GM23338 (cell line): ENCODE measurements around the gene EEF1E1.

Experiments
- CREB1 ChIP-seq: fragments of 250-450 bp; sonication (Bioruptor Pico); IDR thresholded peaks from 2 replicates; pipeline ENCODE4 v1.5.0; 2020; ENCODE audit warnings: low read depth, mild to moderate bottlenecking, moderate library complexity
- EZH2 ChIP-seq: fragments of 200-600 bp; sonication (generic); IDR thresholded peaks from one replicate; pipeline ENCODE4 v1.8.0; 2017; ENCODE audit warnings: antibody characterized with exemption, mild to moderate bottlenecking, low read depth; ENCODE audit not compliant: unreplicated experiment
- EZH2phosphoT487 ChIP-seq: fragments of 200-600 bp; sonication (generic); IDR thresholded peaks from one replicate; pipeline ENCODE4 v1.8.1; 2018; ENCODE audit warnings: antibody characterized with exemption; ENCODE audit not compliant: unreplicated experiment
- JUNB ChIP-seq: IDR thresholded peaks from one replicate; pipeline ENCODE4 v1.6.1; 2016; ENCODE audit warnings: antibody characterized with exemption; ENCODE audit not compliant: unreplicated experiment
- POLR2AphosphoS5 ChIP-seq: IDR thresholded peaks from 2 replicates; pipeline ENCODE4 v1.6.1; 2016; ENCODE audit warnings: antibody characterized with exemption, low read depth
- ZNF114 ChIP-seq: fragments of 250-450 bp; sonication (Bioruptor Pico); IDR thresholded peaks from 2 replicates; pipeline ENCODE4 v1.5.0; 2020; ENCODE audit warnings: mild to moderate bottlenecking, moderate library complexity
- TF ChIP-seq, protein P1 (sequence below), 2 experiments: fragments of 200-600 bp in 1 of 2; sonication (generic) in 1 of 2; conservative IDR thresholded peaks; 2 replicates each; pipeline versions ENCODE4 v1.5.1 to v1.6.1; 2016 to 2017; ENCODE audit warnings: antibody characterized with exemption in 2 of 2, low read depth in 2 of 2, mild to moderate bottlenecking in 2 of 2, moderate library complexity in 1 of 2
- TF ChIP-seq, protein P2 (sequence below): IDR thresholded peaks from one replicate; pipeline ENCODE4 v1.6.1; 2018; ENCODE audit warnings: antibody characterized with exemption; ENCODE audit not compliant: unreplicated experiment

DNA sequence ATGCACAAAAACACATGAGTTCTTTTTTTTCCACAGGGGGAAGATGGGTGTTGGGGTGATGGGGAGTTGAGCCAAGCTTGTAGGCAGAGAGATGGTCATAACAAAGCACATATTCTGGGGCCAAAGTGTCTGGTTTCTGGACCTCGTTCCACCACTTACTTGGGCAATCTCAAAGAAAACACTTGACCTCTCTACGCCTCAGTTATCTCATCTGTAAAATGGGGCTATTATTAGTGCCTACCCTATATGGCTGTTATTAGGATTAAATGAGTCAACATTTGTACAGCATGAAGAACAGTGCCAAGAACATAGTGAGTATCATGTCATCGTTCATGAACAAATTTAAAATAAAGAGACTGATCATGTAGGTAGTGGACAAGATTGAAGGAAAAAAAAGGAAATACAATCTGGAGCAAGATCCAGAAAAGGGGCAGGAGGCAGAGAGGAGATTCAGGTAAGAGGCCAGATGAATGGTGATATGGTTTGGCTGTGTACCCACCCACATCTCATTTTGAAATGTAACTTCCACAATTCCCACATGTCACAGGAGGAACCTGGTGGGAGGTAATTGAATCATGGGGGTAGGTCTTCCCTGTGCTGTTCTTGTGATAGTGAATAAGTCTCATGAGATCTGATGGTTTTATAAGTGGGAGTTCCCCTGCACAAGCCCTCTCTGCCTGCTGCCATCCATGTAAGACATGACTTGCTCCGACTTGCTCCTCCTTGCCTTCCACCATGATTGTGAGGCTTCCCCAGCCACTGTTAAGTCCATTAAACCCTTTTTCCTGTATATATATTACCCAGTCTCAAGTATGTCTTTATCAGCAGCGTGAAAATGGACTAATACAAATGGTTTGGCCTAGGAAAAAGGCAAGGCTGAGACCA lies 14.2 kb downstream of the EEF1E1 start:
- TF ChIP-seq, protein P1, sequence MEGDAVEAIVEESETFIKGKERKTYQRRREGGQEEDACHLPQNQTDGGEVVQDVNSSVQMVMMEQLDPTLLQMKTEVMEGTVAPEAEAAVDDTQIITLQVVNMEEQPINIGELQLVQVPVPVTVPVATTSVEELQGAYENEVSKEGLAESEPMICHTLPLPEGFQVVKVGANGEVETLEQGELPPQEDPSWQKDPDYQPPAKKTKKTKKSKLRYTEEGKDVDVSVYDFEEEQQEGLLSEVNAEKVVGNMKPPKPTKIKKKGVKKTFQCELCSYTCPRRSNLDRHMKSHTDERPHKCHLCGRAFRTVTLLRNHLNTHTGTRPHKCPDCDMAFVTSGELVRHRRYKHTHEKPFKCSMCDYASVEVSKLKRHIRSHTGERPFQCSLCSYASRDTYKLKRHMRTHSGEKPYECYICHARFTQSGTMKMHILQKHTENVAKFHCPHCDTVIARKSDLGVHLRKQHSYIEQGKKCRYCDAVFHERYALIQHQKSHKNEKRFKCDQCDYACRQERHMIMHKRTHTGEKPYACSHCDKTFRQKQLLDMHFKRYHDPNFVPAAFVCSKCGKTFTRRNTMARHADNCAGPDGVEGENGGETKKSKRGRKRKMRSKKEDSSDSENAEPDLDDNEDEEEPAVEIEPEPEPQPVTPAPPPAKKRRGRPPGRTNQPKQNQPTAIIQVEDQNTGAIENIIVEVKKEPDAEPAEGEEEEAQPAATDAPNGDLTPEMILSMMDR (conservative IDR thresholded peaks at IDR 0.05; ENCODE audit: low read depth in 2 of 2) = no peak
- TF ChIP-seq EZH2phosphoT487 (no peak), POLR2AphosphoS5 (no peak), EZH2 (no peak), JUNB (no peak), CREB1 (no peak), ZNF114 (CRISPR knock-in tag) (no peak)
- TF ChIP-seq, protein P2, sequence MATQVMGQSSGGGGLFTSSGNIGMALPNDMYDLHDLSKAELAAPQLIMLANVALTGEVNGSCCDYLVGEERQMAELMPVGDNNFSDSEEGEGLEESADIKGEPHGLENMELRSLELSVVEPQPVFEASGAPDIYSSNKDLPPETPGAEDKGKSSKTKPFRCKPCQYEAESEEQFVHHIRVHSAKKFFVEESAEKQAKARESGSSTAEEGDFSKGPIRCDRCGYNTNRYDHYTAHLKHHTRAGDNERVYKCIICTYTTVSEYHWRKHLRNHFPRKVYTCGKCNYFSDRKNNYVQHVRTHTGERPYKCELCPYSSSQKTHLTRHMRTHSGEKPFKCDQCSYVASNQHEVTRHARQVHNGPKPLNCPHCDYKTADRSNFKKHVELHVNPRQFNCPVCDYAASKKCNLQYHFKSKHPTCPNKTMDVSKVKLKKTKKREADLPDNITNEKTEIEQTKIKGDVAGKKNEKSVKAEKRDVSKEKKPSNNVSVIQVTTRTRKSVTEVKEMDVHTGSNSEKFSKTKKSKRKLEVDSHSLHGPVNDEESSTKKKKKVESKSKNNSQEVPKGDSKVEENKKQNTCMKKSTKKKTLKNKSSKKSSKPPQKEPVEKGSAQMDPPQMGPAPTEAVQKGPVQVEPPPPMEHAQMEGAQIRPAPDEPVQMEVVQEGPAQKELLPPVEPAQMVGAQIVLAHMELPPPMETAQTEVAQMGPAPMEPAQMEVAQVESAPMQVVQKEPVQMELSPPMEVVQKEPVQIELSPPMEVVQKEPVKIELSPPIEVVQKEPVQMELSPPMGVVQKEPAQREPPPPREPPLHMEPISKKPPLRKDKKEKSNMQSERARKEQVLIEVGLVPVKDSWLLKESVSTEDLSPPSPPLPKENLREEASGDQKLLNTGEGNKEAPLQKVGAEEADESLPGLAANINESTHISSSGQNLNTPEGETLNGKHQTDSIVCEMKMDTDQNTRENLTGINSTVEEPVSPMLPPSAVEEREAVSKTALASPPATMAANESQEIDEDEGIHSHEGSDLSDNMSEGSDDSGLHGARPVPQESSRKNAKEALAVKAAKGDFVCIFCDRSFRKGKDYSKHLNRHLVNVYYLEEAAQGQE = no peak
